ENCODE results near the gene TMA7B. TPM values are rescaled to one million over a fixed set of nuclear protein-coding genes. Genes with fewer than 3 reads are reported as not detected.
"Not testable (repeated sequence)": the region's sequence is repeated elsewhere in the genome, so short reads cannot be mapped to it uniquely, and the experiment has no call there.

The TMA7B gene
- total RNA-seq, 2 experiments from 2014 or later: 3.7 to 4.3 TPM

GRCh38 chr22:39979048-39979447 is 18.9 kb downstream of the TMA7B start:
- CTCF ChIA-PET: no interaction called here
- peaks cover 12% of the 10 kb centered on the region for H3K4me1 Mint-ChIP-seq
- no peaks in the 10 kb centered on the region for H3K27me3 Mint-ChIP-seq
- POLR2A ChIA-PET: interaction anchor here (1.2 kb wide), 1 partner anchor 36 kb away, joined by 3 read pairs; no protein-coding TSS in a partner anchor
- no peak overlapping the region for H3K4me3 Mint-ChIP-seq
- no peak overlapping the region for H3K27ac Mint-ChIP-seq
- DNase-seq: no peak
- no peaks in the 10 kb centered on the region for H3K9me3 Mint-ChIP-seq
- peaks cover 51% of the 10 kb centered on the region for H3K36me3 Mint-ChIP-seq (ENCODE audit: low read depth)

DNA sequence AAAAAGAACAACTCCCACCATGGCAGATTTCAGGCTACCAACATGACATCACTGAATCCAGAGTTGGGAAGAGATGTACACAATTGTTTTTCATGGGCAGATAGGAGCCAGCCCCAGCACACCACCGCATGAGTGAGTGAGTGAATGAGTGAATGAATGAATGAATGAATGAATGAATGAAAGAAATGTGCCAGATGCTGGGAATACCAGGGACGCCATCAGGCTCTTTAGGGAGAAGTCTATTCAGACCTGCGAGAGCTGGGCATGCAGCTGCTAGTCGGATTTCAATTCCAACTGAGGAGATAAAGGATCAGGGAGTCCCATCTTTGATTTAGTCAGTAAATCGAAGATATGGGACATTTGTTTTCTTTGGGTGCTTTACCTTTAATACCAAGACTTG is 19.3 kb downstream of the TMA7B start:
- H3K27me3 Mint-ChIP-seq: no peaks in the 10 kb centered on the region
- no peak overlapping the region for H3K27ac Mint-ChIP-seq
- POLR2A ChIA-PET: no interaction called here
- peaks cover 49% of the 10 kb centered on the region for H3K36me3 Mint-ChIP-seq (ENCODE audit: low read depth)
- CTCF ChIA-PET: no interaction called here
- H3K4me3 Mint-ChIP-seq: no peak overlapping the region
- peaks cover 12% of the 10 kb centered on the region for H3K4me1 Mint-ChIP-seq
- H3K9me3 Mint-ChIP-seq: no peaks in the 10 kb centered on the region
- DNase-seq: no peak

DNA sequence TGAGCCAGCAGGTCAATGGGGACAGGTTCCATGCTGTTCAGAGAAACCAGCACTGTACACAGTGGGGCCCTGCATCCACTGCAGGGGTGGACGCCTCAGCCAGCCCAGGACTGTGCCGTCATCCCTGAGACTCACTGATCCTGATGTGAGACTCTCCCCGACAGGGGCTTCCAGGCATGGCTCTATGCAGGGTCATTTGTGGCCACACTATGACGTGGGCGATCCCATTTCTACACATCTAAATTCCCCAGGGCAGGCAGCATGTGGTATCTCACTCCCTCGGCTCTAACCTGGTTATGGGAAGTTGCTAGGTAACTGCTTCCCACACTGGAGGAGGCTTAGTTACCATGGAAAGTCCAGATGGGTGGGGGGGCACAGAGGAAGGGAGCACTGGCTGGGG is 20.4 kb downstream of the TMA7B start:
- Mint-ChIP-seq H3K27me3 (no peaks in the 10 kb centered on the region), H3K4me3 (no peak overlapping the region), H3K4me1 (peaks cover 17% of the 10 kb centered on the region), H3K27ac (no peak overlapping the region), H3K9me3 (no peaks in the 10 kb centered on the region), H3K36me3 (ENCODE audit: low read depth) (peaks cover 38% of the 10 kb centered on the region)
- no peak for DNase-seq
- CTCF ChIA-PET: no interaction called here
- POLR2A ChIA-PET: no interaction called here

GRCh38 chr22:39983346-39983745 is 23.1 kb downstream of the TMA7B start:
- peaks cover 19% of the 10 kb centered on the region for H3K4me1 Mint-ChIP-seq
- no peaks in the 10 kb centered on the region for H3K9me3 Mint-ChIP-seq
- H3K27me3 Mint-ChIP-seq: no peaks in the 10 kb centered on the region
- H3K4me3 Mint-ChIP-seq: no peak overlapping the region
- CTCF ChIA-PET: no interaction called here
- POLR2A ChIA-PET: interaction anchor here (1.2 to 1.5 kb wide), 3 partner anchors 11 to 42 kb away, joined by 3 to 4 read pairs (median 3); partner anchors contain the start of gene FAM83F
- no peak for DNase-seq
- H3K27ac Mint-ChIP-seq: no peak overlapping the region
- peaks cover 13% of the 10 kb centered on the region for H3K36me3 Mint-ChIP-seq (ENCODE audit: low read depth)

DNA sequence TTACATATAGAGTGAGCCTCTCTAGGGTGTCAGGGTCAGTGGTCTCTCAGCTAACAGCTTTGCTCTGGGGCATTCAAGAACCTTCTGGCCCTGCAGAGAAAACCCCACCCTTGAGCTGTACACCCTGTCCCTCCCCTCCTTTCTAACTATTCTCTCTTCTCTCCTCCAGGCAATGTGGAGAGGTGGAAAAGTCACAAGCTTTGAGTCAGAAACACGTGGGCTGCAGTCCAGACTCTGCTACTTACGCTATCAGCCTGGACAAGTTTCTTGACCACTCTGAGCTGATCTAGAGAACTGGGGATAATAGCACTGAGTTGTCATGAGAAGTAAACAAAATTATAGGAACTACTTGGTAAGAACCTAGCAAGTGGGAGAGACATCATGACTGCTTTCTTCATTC is 23.8 kb downstream of the TMA7B start:
- Mint-ChIP-seq H3K27ac (no peak overlapping the region), H3K36me3 (ENCODE audit: low read depth) (peaks cover 10% of the 10 kb centered on the region), H3K4me1 (peaks cover 20% of the 10 kb centered on the region), H3K27me3 (peaks cover 6% of the 10 kb centered on the region), H3K4me3 (no peak overlapping the region), H3K9me3 (no peaks in the 10 kb centered on the region)
- no peak for DNase-seq
- ChIA-PET CTCF (no interaction called here), POLR2A (interaction anchor here (1.2 to 1.5 kb wide), 3 partner anchors 10 to 41 kb away, joined by 3 to 4 read pairs (median 3); partner anchors contain the start of gene FAM83F)

GRCh38 chr22:39984746-39985145 is 24.5 kb downstream of the TMA7B start:
- ChIA-PET POLR2A (interaction anchor here (1.2 to 1.5 kb wide), 2 partner anchors 10 to 40 kb away, joined by 3 to 4 read pairs; partner anchors contain the start of gene FAM83F), CTCF (no interaction called here)
- Mint-ChIP-seq H3K4me1 (peaks cover 16% of the 10 kb centered on the region), H3K36me3 (ENCODE audit: low read depth) (peaks cover 4% of the 10 kb centered on the region), H3K4me3 (no peak overlapping the region), H3K9me3 (no peaks in the 10 kb centered on the region), H3K27me3 (peaks cover 13% of the 10 kb centered on the region), H3K27ac (no peak overlapping the region)
- DNase-seq: no peak

GRCh38 chr22:39985383-39986035 is 25.3 kb downstream of the TMA7B start:
- Mint-ChIP-seq H3K4me3 (no peak overlapping the region), H3K27ac (no peak overlapping the region), H3K9me3 (no peaks in the 10 kb centered on the region), H3K27me3 (peaks cover 14% of the 10 kb centered on the region), H3K4me1 (peaks cover 10% of the 10 kb centered on the region), H3K36me3 (ENCODE audit: low read depth) (no peaks in the 10 kb centered on the region)
- ChIA-PET POLR2A (no interaction called here), CTCF (no interaction called here)
- no peak for DNase-seq

GRCh38 chr22:39988386-39989114 is 28.4 kb downstream of the TMA7B start:
- POLR2A ChIA-PET: no interaction called here
- H3K36me3 Mint-ChIP-seq (ENCODE audit: low read depth): no peaks in the 10 kb centered on the region
- peaks cover 10% of the 10 kb centered on the region for H3K4me1 Mint-ChIP-seq
- H3K9me3 Mint-ChIP-seq: no peaks in the 10 kb centered on the region
- H3K27ac Mint-ChIP-seq: no peak overlapping the region
- no peak overlapping the region for H3K4me3 Mint-ChIP-seq
- peaks cover 33% of the 10 kb centered on the region for H3K27me3 Mint-ChIP-seq
- CTCF ChIA-PET: no interaction called here
- DNase-seq: no peak

DNA sequence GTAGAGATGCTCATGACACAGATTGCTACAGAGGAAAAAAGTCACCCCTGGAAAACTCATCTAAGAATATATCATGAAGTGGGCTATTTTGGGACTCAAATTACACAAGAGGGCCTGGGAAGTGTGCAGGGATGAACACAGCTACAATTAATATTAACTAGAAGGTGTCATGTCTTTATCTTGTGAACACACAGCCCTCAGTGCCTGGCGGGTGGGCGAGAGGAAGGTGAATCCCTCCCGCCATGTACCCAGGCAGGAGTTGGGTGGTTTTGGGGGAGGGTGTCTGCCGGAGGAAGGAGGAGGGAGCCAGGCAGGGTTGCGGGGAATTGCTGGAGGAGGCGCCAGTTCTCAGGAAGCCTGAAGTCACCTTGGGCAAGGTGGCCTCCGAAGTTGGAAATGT is 29.4 kb downstream of the TMA7B start:
- CTCF ChIA-PET: no interaction called here
- Mint-ChIP-seq H3K4me3 (no peak overlapping the region), H3K4me1 (peaks cover 17% of the 10 kb centered on the region), H3K27ac (no peak overlapping the region), H3K36me3 (ENCODE audit: low read depth) (no peaks in the 10 kb centered on the region), H3K9me3 (no peaks in the 10 kb centered on the region), H3K27me3 (peaks cover 41% of the 10 kb centered on the region)
- no peak for DNase-seq
- POLR2A ChIA-PET: no interaction called here

GRCh38 chr22:39990686-39991085 is 30.5 kb downstream of the TMA7B start:
- ChIA-PET POLR2A (no interaction called here), CTCF (interaction anchor here (0.7 kb wide), 1 partner anchor 224 kb away, joined by 3 read pairs; no protein-coding TSS in a partner anchor)
- Mint-ChIP-seq H3K4me1 (peaks cover 12% of the 10 kb centered on the region), H3K27ac (no peak overlapping the region), H3K36me3 (ENCODE audit: low read depth) (no peaks in the 10 kb centered on the region), H3K9me3 (no peaks in the 10 kb centered on the region), H3K4me3 (no peak overlapping the region), H3K27me3 (peaks cover 42% of the 10 kb centered on the region)
- DNase-seq: no peak

GRCh38 chr22:39991159-39991860 is 31.1 kb downstream of the TMA7B start:
- H3K4me1 Mint-ChIP-seq: peaks cover 10% of the 10 kb centered on the region
- DNase-seq: no peak
- H3K9me3 Mint-ChIP-seq: no peaks in the 10 kb centered on the region
- no peak overlapping the region for H3K27ac Mint-ChIP-seq
- POLR2A ChIA-PET: no interaction called here
- CTCF ChIA-PET: interaction anchor here (0.8 to 0.9 kb wide), 2 partner anchors 49 to 457 kb away, joined by 3 read pairs; no protein-coding TSS in a partner anchor
- H3K4me3 Mint-ChIP-seq: no peak overlapping the region
- peaks cover 48% of the 10 kb centered on the region for H3K27me3 Mint-ChIP-seq
- H3K36me3 Mint-ChIP-seq (ENCODE audit: low read depth): no peaks in the 10 kb centered on the region

- Mint-ChIP-seq H3K4me1 (peaks cover 10% of the 10 kb centered on the region), H3K27me3 (peaks cover 58% of the 10 kb centered on the region), H3K36me3 (ENCODE audit: low read depth) (no peaks in the 10 kb centered on the region), H3K4me3 (no peak overlapping the region), H3K9me3 (no peaks in the 10 kb centered on the region), H3K27ac (no peak overlapping the region)
- ChIA-PET CTCF (interaction anchor here (0.8 to 0.9 kb wide), 2 partner anchors 50 to 458 kb away, joined by 3 read pairs; no protein-coding TSS in a partner anchor), POLR2A (no interaction called here)
- no peak for DNase-seq
These were observed 32.1 kb downstream of the TMA7B start for GRCh38 chr22:39992088-39992826.

- Mint-ChIP-seq H3K27me3 (peaks cover 61% of the 10 kb centered on the region), H3K4me1 (peaks cover 10% of the 10 kb centered on the region)
- H3K36me3 Mint-ChIP-seq (ENCODE audit: low read depth); DNase-seq; CTCF ChIA-PET; H3K27ac Mint-ChIP-seq; POLR2A ChIA-PET; H3K9me3 Mint-ChIP-seq; H3K4me3 Mint-ChIP-seq: not testable (repeated sequence)
These were observed 32.7 kb downstream of the TMA7B start for GRCh38 chr22:39992894-39993293.
